Measurements from ENCODE around the gene FBXO31. TPM values are rescaled to one million over a fixed set of nuclear protein-coding genes. Genes with fewer than 3 reads are reported as not detected.

Gene FBXO31
- total and polyA plus RNA-seq, 7 donors: 15.0 to 120 (median 86.7) TPM

DNA sequence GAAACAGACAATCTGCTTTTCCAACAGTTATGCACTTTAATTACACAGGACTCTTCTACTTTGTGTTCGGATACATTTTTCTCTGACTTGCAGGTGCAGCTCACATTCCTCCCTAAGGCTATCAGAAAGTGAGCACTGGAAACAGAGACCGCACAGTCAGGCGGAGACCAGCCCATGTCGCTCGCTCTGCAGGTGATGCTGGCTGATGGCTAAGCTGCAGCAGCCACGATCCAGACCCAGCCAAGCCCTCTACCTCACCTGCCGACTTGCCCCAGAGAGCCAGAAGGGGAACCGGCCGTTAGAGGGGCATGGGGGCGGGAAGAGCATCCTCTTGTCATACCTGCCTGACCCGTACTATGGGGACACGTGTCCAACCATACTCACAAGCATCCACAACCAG, 42.4 kb upstream of the FBXO31 start:
- intact Hi-C loops (cut with DNase I): no loop called here
- WGBS, 2 donors: 94% methylated on average over 12 of the region's 12 CpGs
- H3K4me3 ChIP-seq: no peak overlapping the region
- H3K27me3 ChIP-seq: no peaks in the 10 kb centered on the region
- peak; percentile 29 for DNase-seq
- H3K9me3 ChIP-seq: no peaks in the 10 kb centered on the region
- TF ChIP-seq POLR2AphosphoS5 (IDR thresholded peaks at IDR 0.05) (no peak), POLR2A (IDR thresholded peaks at IDR 0.05) (no peak), EP300 (IDR thresholded peaks at IDR 0.05) (no peak)
- TF ChIP-seq, protein P1, sequence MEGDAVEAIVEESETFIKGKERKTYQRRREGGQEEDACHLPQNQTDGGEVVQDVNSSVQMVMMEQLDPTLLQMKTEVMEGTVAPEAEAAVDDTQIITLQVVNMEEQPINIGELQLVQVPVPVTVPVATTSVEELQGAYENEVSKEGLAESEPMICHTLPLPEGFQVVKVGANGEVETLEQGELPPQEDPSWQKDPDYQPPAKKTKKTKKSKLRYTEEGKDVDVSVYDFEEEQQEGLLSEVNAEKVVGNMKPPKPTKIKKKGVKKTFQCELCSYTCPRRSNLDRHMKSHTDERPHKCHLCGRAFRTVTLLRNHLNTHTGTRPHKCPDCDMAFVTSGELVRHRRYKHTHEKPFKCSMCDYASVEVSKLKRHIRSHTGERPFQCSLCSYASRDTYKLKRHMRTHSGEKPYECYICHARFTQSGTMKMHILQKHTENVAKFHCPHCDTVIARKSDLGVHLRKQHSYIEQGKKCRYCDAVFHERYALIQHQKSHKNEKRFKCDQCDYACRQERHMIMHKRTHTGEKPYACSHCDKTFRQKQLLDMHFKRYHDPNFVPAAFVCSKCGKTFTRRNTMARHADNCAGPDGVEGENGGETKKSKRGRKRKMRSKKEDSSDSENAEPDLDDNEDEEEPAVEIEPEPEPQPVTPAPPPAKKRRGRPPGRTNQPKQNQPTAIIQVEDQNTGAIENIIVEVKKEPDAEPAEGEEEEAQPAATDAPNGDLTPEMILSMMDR (IDR thresholded peaks at IDR 0.05): no peak
- no peak overlapping the region for H3K27ac ChIP-seq
- no peaks in the 10 kb centered on the region for H3K4me1 ChIP-seq
- peaks cover 0 to 39% (median 14%) of the 10 kb centered on the region in 4 donors for H3K36me3 ChIP-seq

DNA sequence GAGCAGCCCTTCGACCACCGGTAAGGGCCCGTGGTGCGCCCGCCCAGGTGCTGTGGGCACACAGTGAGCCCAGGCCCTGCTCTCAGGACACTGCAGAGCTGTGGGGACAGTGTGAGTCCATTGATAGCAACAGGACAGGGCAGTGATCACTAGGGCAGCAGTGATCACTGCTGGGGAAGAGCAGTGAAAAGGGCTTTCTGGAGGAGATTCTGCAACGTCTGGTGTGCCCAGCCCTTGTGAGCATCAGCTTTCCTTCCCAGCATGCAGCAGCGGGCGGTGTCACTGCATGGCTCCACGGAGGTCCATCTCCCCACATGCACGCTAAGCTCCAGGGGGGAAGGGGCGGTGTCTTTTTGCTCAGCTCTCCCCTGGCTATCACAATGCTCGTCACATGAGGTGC, 40.7 kb upstream of the FBXO31 start:
- TF ChIP-seq POLR2A (IDR thresholded peaks at IDR 0.05) (no peak), EP300 (IDR thresholded peaks at IDR 0.05) (no peak), POLR2AphosphoS5 (IDR thresholded peaks at IDR 0.05) (no peak)
- TF ChIP-seq, protein P1 (IDR thresholded peaks at IDR 0.05): no peak
- 90 to 94% methylated on average over 12 of the region's 12 CpGs for WGBS, 2 donors
- no peaks in the 10 kb centered on the region for H3K4me1 ChIP-seq
- DNase-seq: peak; percentile 26
- intact Hi-C loops (cut with DNase I): no loop called here
- H3K9me3 ChIP-seq: no peaks in the 10 kb centered on the region
- H3K4me3 ChIP-seq: no peak overlapping the region
- H3K27ac ChIP-seq: no peak overlapping the region
- H3K36me3 ChIP-seq: peaks cover 0 to 50% (median 18%) of the 10 kb centered on the region in 4 donors
- no peaks in the 10 kb centered on the region for H3K27me3 ChIP-seq

DNA sequence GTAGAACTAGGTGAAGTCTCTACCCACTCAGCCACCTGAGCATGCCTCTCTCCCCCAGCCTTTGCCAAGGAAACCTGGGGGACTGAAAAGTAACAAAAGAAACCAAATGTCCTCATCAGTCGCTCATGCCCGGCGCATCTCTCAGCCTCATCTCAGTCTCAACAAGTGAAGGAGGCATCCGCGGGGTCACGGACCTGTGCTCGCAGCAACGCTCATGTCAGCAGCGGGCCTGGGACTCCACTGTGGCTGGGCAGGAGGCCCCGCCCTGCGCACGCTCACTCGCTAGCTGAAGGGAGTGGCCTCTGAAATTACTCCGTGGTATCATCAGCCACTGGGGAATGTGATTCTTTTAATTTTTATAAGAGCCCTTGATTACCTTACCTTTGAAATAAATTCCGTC, 39.9 kb upstream of the FBXO31 start:
- Histone ChIP-seq H3K4me1 (no peaks in the 10 kb centered on the region), H3K4me3 (no peak overlapping the region), H3K27ac (no peak overlapping the region), H3K36me3 (peaks cover 0 to 57% (median 19%) of the 10 kb centered on the region in 4 donors), H3K9me3 (no peaks in the 10 kb centered on the region), H3K27me3 (no peaks in the 10 kb centered on the region)
- TF ChIP-seq POLR2AphosphoS5 (IDR thresholded peaks at IDR 0.05): no peak
- TF ChIP-seq EP300 (IDR thresholded peaks at IDR 0.05): no peak
- TF ChIP-seq, protein P1 (IDR thresholded peaks at IDR 0.05): no peak
- TF ChIP-seq POLR2A (IDR thresholded peaks at IDR 0.05): no peak
- 95 to 96% methylated on average over 15 of the region's 15 CpGs for WGBS, 2 donors
- intact Hi-C loops (cut with DNase I): no loop called here
- DNase-seq: peak; percentile 49

DNA sequence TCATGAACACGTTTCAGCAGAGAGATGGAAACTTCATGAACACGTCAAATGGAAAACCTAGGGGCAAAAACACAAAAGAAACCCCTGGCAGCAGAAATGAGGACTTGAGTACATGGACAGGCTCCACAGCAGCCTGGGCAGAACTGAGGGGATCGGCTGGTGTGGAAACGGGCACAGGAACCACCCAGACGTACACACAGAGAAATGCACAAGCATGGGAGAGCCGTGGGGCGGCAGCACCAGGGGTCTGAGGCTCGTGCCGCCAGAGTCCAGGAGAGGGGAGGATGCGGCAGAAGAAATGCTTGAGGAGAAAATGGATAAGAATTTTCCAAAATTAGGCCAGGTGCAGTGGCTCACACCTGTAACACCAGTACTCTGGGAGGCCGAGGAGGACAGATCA, 38.5 kb upstream of the FBXO31 start:
- H3K27ac ChIP-seq: no peak overlapping the region
- 95 to 97% methylated on average over 11 of the region's 11 CpGs for WGBS, 2 donors
- peaks cover 0 to 70% (median 22%) of the 10 kb centered on the region in 4 donors for H3K36me3 ChIP-seq
- H3K4me3 ChIP-seq: no peak overlapping the region
- no peak for TF ChIP-seq POLR2A (IDR thresholded peaks at IDR 0.05)
- TF ChIP-seq POLR2AphosphoS5 (IDR thresholded peaks at IDR 0.05): no peak
- TF ChIP-seq EP300 (IDR thresholded peaks at IDR 0.05): no peak
- TF ChIP-seq, protein P1 (IDR thresholded peaks at IDR 0.05): no peak
- no peaks in the 10 kb centered on the region for H3K27me3 ChIP-seq
- intact Hi-C loops (cut with DNase I): no loop called here
- H3K9me3 ChIP-seq: no peaks in the 10 kb centered on the region
- peak; percentile 27 for DNase-seq
- H3K4me1 ChIP-seq: no peaks in the 10 kb centered on the region

All from sigmoid colon (tissue), 7 donors.